LoVo (cell line): Measurements from ENCODE around the gene ACTL7B.
"Not testable (repeated sequence)": the region's sequence is repeated elsewhere in the genome, so short reads cannot be mapped to it uniquely, and the experiment has no call there.

Source experiments
- DNase-seq: peaks from one replicate; pipeline ENCODE4 v3.0.0-alpha.2; 2016; ENCODE audit warnings: low spot score

The ACTL7B gene

GRCh38 chr9:108844391-108844790 lies 11.4 kb downstream of the ACTL7B start:
- DNase-seq, result no peak

GRCh38 chr9:108842610-108843295 lies 13.0 kb downstream of the ACTL7B start:
- DNase-seq, result no peak

GRCh38 chr9:108839561-108839960 lies 16.2 kb downstream of the ACTL7B start:
- DNase-seq, result not testable (repeated sequence)

- DNase-seq, result no peak
Measured at GRCh38 chr9:108838017-108838416, 17.8 kb downstream of the ACTL7B start.

- DNase-seq, result no peak
Measured at GRCh38 chr9:108837530-108837929, 18.3 kb downstream of the ACTL7B start.

- no peak for DNase-seq
Measured at GRCh38 chr9:108836781-108837180, 19.0 kb downstream of the ACTL7B start.

GRCh38 chr9:108836319-108836718 lies 19.5 kb downstream of the ACTL7B start:
- DNase-seq, result no peak

- DNase-seq, result no peak
Measured at GRCh38 chr9:108835831-108836230, 20.0 kb downstream of the ACTL7B start.

GRCh38 chr9:108834959-108835665 lies 20.7 kb downstream of the ACTL7B start:
- no peak for DNase-seq

GRCh38 chr9:108832179-108832500 lies 23.6 kb downstream of the ACTL7B start:
- DNase-seq, result no peak

GRCh38 chr9:108831496-108832178 lies 24.1 kb downstream of the ACTL7B start:
- DNase-seq, result peak; percentile 5

- no peak for DNase-seq
Measured at GRCh38 chr9:108830272-108830671, 25.5 kb downstream of the ACTL7B start.

GRCh38 chr9:108823829-108824228 lies 32.0 kb downstream of the ACTL7B start:
- DNase-seq, result no peak

GRCh38 chr9:108816037-108816436 lies 39.7 kb downstream of the ACTL7B start:
- no peak for DNase-seq

GRCh38 chr9:108815156-108815555 lies 40.6 kb downstream of the ACTL7B start:
- peak; percentile 6 for DNase-seq

GRCh38 chr9:108813951-108814601 lies 41.7 kb downstream of the ACTL7B start:
- DNase-seq, result peak; percentile 76

GRCh38 chr9:108812396-108813025 lies 43.3 kb downstream of the ACTL7B start:
- no peak for DNase-seq

- no peak for DNase-seq
Measured at GRCh38 chr9:108811944-108812343, 43.8 kb downstream of the ACTL7B start.

GRCh38 chr9:108809269-108809668 lies 46.5 kb downstream of the ACTL7B start:
- no peak for DNase-seq
